Breast epithelium (tissue), 4 donors: ENCODE data around the gene PKIB. TPM values are rescaled to one million over a fixed set of nuclear protein-coding genes. Genes with fewer than 3 reads are reported as not detected.
"Not testable (repeated sequence)": the region's sequence is repeated elsewhere in the genome, so short reads cannot be mapped to it uniquely, and the experiment has no call there.

Experiments
- DNase-seq, 2 donors: peaks; one replicate each; pipeline ENCODE4 v3.0.0-alpha.2; 2019; ENCODE audit warnings: low spot score in 2 of 2
- H3K27ac ChIP-seq, 2 donors: fragments of 200-600 bp; sonication (generic) in 1 of 2; one replicate each; pipeline ENCODE4 v1.5.1; 2016 to 2019; ENCODE audit warnings: mild to moderate bottlenecking in 1 of 2
- H3K27me3 ChIP-seq, 2 donors: fragments of 200-600 bp; sonication (generic) in 1 of 2; one replicate each; pipeline versions ENCODE4 v1.5.1 to v1.6.0; 2017 to 2019; ENCODE audit warnings: control low read depth in 1 of 2, mild to moderate bottlenecking in 1 of 2
- H3K36me3 ChIP-seq: fragments of 200-600 bp; one replicate; pipeline ENCODE4 v1.5.1; 2019
- H3K4me1 ChIP-seq, 2 donors: fragments of 200-600 bp; sonication (generic); one replicate each; pipeline ENCODE4 v1.5.1; 2016 to 2019; ENCODE audit warnings: control low read depth in 1 of 2
- H3K4me3 ChIP-seq, 3 donors: fragments of 200-600 bp; sonication (generic); 1 replicate in 2 of 3; 2 replicates in 1 of 3; pipeline ENCODE4 v1.5.1; 2016 to 2019; ENCODE audit warnings: mild to moderate bottlenecking in 3 of 3, moderate library complexity in 2 of 3
- H3K9me3 ChIP-seq, 2 donors: fragments of 200-600 bp; sonication (generic) in 1 of 2; one replicate each; pipeline ENCODE4 v1.5.1; 2016 to 2019; ENCODE audit warnings: control low read depth in 1 of 2
- CTCF ChIP-seq, 3 donors: fragments of 450-650 bp; IDR thresholded peaks; one replicate each; pipeline ENCODE4 v1.5.1; 2016 to 2017; ENCODE audit warnings: antibody characterized with exemption in 3 of 3, mild to moderate bottlenecking in 3 of 3, moderate library complexity in 3 of 3
- POLR2A ChIP-seq: fragments of 450-650 bp; IDR thresholded peaks from one replicate; pipeline ENCODE4 v1.6.1; 2016; ENCODE audit warnings: antibody characterized with exemption, mild to moderate bottlenecking, moderate library complexity
- POLR2AphosphoS5 ChIP-seq, 3 donors: sonication (generic); formaldehyde crosslinking; IDR thresholded peaks; one replicate each; pipeline ENCODE4 v1.6.1; 2017; ENCODE audit warnings: antibody characterized with exemption in 3 of 3
- intact Hi-C: fragments of 100-400 bp; cut with DNase I; formaldehyde crosslinking; loops from one replicate; pipeline ENCODE4 v1.15.1; 2023; ENCODE audit warnings: low total_unique reads
- total RNA-seq, 3 donors: library from RNA; depleted of rRNA; stranded (reverse); fragments of >200 nt; gene quantifications; one replicate each; pipeline ENCODE4 v1.1.0, GENCODE V29; 2016

The PKIB gene
- total RNA-seq, 3 donors from 2014 or later: 1.6 to 33.5 (median 22.3) TPM

GRCh38 chr6:122735582-122735981, 125.4 kb downstream of the PKIB start:
- DNase-seq: no peak
- no peaks in the 10 kb centered on the region for H3K27me3 ChIP-seq
- peak overlapping the region in 1 of 2 donors; percentile 54 for H3K27ac ChIP-seq
- intact Hi-C loops: no loop called here
- TF ChIP-seq POLR2A (no peak), POLR2AphosphoS5 (IDR thresholded peaks at IDR 0.05) (no peak), CTCF (IDR thresholded peaks at IDR 0.05) (no peak)
- no peaks in the 10 kb centered on the region for H3K4me1 ChIP-seq
- no peaks in the 10 kb centered on the region for H3K9me3 ChIP-seq
- H3K36me3 ChIP-seq: no peaks in the 10 kb centered on the region
- no peak overlapping the region for H3K4me3 ChIP-seq

GRCh38 chr6:122736163-122736562, 126.0 kb downstream of the PKIB start:
- Histone ChIP-seq H3K36me3 (no peaks in the 10 kb centered on the region), H3K27ac (no peak overlapping the region), H3K4me1 (no peaks in the 10 kb centered on the region), H3K27me3 (no peaks in the 10 kb centered on the region), H3K4me3 (no peak overlapping the region), H3K9me3 (no peaks in the 10 kb centered on the region)
- intact Hi-C loops: no loop called here
- no peak for DNase-seq
- TF ChIP-seq CTCF (IDR thresholded peaks at IDR 0.05) (no peak), POLR2A (no peak), POLR2AphosphoS5 (IDR thresholded peaks at IDR 0.05) (no peak)

GRCh38 chr6:122736616-122737015, 126.4 kb downstream of the PKIB start:
- intact Hi-C loops: no loop called here
- no peak overlapping the region for H3K27ac ChIP-seq
- DNase-seq: no peak
- H3K9me3 ChIP-seq: no peaks in the 10 kb centered on the region
- no peaks in the 10 kb centered on the region for H3K4me1 ChIP-seq
- no peak overlapping the region for H3K4me3 ChIP-seq
- H3K36me3 ChIP-seq: no peaks in the 10 kb centered on the region
- TF ChIP-seq CTCF (IDR thresholded peaks at IDR 0.05) (no peak), POLR2A (no peak), POLR2AphosphoS5 (IDR thresholded peaks at IDR 0.05) (no peak)
- H3K27me3 ChIP-seq: no peaks in the 10 kb centered on the region

GRCh38 chr6:122740091-122740490, 129.9 kb downstream of the PKIB start:
- intact Hi-C loops: no loop called here
- no peak for DNase-seq
- no peaks in the 10 kb centered on the region for H3K9me3 ChIP-seq
- H3K27me3 ChIP-seq: no peaks in the 10 kb centered on the region
- H3K27ac ChIP-seq: no peak overlapping the region
- no peak overlapping the region for H3K4me3 ChIP-seq
- no peaks in the 10 kb centered on the region for H3K36me3 ChIP-seq
- H3K4me1 ChIP-seq: no peaks in the 10 kb centered on the region
- no peak for TF ChIP-seq POLR2AphosphoS5 (IDR thresholded peaks at IDR 0.05)
- TF ChIP-seq CTCF (IDR thresholded peaks at IDR 0.05): no peak
- no peak for TF ChIP-seq POLR2A

- TF ChIP-seq CTCF (IDR thresholded peaks at IDR 0.05) (no peak), POLR2AphosphoS5 (IDR thresholded peaks at IDR 0.05) (no peak), POLR2A (no peak)
- H3K4me3 ChIP-seq: no peak overlapping the region
- no peaks in the 10 kb centered on the region for H3K9me3 ChIP-seq
- H3K27ac ChIP-seq: no peak overlapping the region
- H3K27me3 ChIP-seq: no peaks in the 10 kb centered on the region
- no peaks in the 10 kb centered on the region for H3K4me1 ChIP-seq
- no peak for DNase-seq
- no peaks in the 10 kb centered on the region for H3K36me3 ChIP-seq
- intact Hi-C loops: no loop called here
Measured at GRCh38 chr6:122740936-122741335, 130.7 kb downstream of the PKIB start.

- intact Hi-C loops, DNase-seq, H3K27ac ChIP-seq, H3K36me3 ChIP-seq, H3K27me3 ChIP-seq, H3K4me3 ChIP-seq, H3K9me3 ChIP-seq, H3K4me1 ChIP-seq: not testable (repeated sequence)
Measured at GRCh38 chr6:122744247-122744646, 134.0 kb downstream of the PKIB start.

- intact Hi-C loops, H3K4me1 ChIP-seq, H3K9me3 ChIP-seq, DNase-seq, H3K27me3 ChIP-seq, H3K4me3 ChIP-seq, H3K27ac ChIP-seq, H3K36me3 ChIP-seq: not testable (repeated sequence)
Measured at GRCh38 chr6:122744856-122745255, 134.7 kb downstream of the PKIB start.
